ENCODE measurements around the gene UBE2L6. TPM values are rescaled to one million over a fixed set of nuclear protein-coding genes. Genes with fewer than 3 reads are reported as not detected.
A peak's percentile ranks its signal among the peaks of the same experiment; 100 is the strongest.

Gene UBE2L6
- total and polyA plus RNA-seq, 8 donors, result 2.2 to 73.0 (median 40.5) TPM

GRCh38 chr11:57568330-57568766 is 876 bp upstream of the UBE2L6 start:
- H3K36me3 ChIP-seq, result peaks cover 0 to 8% (median 2%) of the 10 kb centered on the region in 4 donors
- peak overlapping the region; percentile 71 to 93 (median 90) for H3K4me3 ChIP-seq
- H3K27me3 ChIP-seq, result no peaks in the 10 kb centered on the region
- DNase-seq, result no peak
- peaks cover 17 to 45% (median 27%) of the 10 kb centered on the region in 4 donors for H3K4me1 ChIP-seq
- intact Hi-C loops (cut with DNase I; ENCODE audit: low total_unique reads), result loop anchor here (2.0 kb wide), 1 partner anchor 72 kb away; no protein-coding TSS in a partner anchor
- 30 to 71% (median 35%) methylated on average over 3 to 6 of the region's 6 CpGs for WGBS, 5 donors
- H3K27ac ChIP-seq, result peak overlapping the region; percentile 76 to 94 (median 88)
- H3K9me3 ChIP-seq, result no peaks in the 10 kb centered on the region
- TF ChIP-seq EP300 (IDR thresholded peaks at IDR 0.05) (no peak), POLR2A (IDR thresholded peaks at IDR 0.05) (no peak), POLR2AphosphoS5 (IDR thresholded peaks at IDR 0.05) (no peak), CTCF (IDR thresholded peaks at IDR 0.05) (peak in 4 of 7 experiments; percentile 82 to 91 (median 87))

GRCh38 chr11:57566905-57567514 is 462 bp downstream of the UBE2L6 start:
- Histone ChIP-seq H3K27me3 (no peaks in the 10 kb centered on the region), H3K4me3 (peak overlapping the region; percentile 71 to 93 (median 90)), H3K27ac (peak overlapping the region; percentile 76 to 94 (median 88)), H3K4me1 (peaks cover 17 to 45% (median 27%) of the 10 kb centered on the region in 4 donors), H3K9me3 (no peaks in the 10 kb centered on the region), H3K36me3 (peaks cover 0 to 12% (median 7%) of the 10 kb centered on the region in 4 donors)
- intact Hi-C loops (cut with DNase I; ENCODE audit: low total_unique reads), result no loop called here
- TF ChIP-seq EP300 (IDR thresholded peaks at IDR 0.05) (no peak), POLR2A (IDR thresholded peaks at IDR 0.05) (no peak), POLR2AphosphoS5 (IDR thresholded peaks at IDR 0.05) (no peak), CTCF (IDR thresholded peaks at IDR 0.05) (no peak)
- DNase-seq, result no peak
- 5 to 9% (median 7%) methylated on average over 12 to 15 of the region's 15 CpGs for WGBS, 5 donors

- peaks cover 0 to 15% (median 8%) of the 10 kb centered on the region in 4 donors for H3K36me3 ChIP-seq
- peak overlapping the region; percentile 71 to 93 (median 90) for H3K4me3 ChIP-seq
- H3K27me3 ChIP-seq, result no peaks in the 10 kb centered on the region
- intact Hi-C loops (cut with DNase I; ENCODE audit: low total_unique reads), result no loop called here
- no peaks in the 10 kb centered on the region for H3K9me3 ChIP-seq
- TF ChIP-seq CTCF (IDR thresholded peaks at IDR 0.05), result no peak
- no peak for TF ChIP-seq POLR2A (IDR thresholded peaks at IDR 0.05)
- TF ChIP-seq EP300 (IDR thresholded peaks at IDR 0.05), result no peak
- TF ChIP-seq POLR2AphosphoS5 (IDR thresholded peaks at IDR 0.05), result peak; percentile 48 to 74 (median 53)
- H3K4me1 ChIP-seq, result peaks cover 17 to 49% (median 27%) of the 10 kb centered on the region in 4 donors
- WGBS, 5 donors, result 19 to 46% (median 29%) methylated on average over 4 of the region's 4 CpGs
- peak overlapping the region; percentile 76 to 94 (median 88) for H3K27ac ChIP-seq
- DNase-seq, result peak; percentile 59 to 81
These were observed 1.2 kb downstream of the UBE2L6 start for GRCh38 chr11:57566005-57566904.

- Histone ChIP-seq H3K27ac (no peak overlapping the region), H3K9me3 (no peaks in the 10 kb centered on the region), H3K36me3 (peaks cover 7 to 43% (median 37%) of the 10 kb centered on the region in 4 donors), H3K27me3 (no peaks in the 10 kb centered on the region), H3K4me1 (peaks cover 11 to 30% (median 19%) of the 10 kb centered on the region in 4 donors), H3K4me3 (no peak overlapping the region)
- TF ChIP-seq CTCF (IDR thresholded peaks at IDR 0.05) (no peak), POLR2AphosphoS5 (IDR thresholded peaks at IDR 0.05) (no peak), EP300 (IDR thresholded peaks at IDR 0.05) (no peak), POLR2A (IDR thresholded peaks at IDR 0.05) (no peak)
- intact Hi-C loops (cut with DNase I; ENCODE audit: low total_unique reads), result no loop called here
- WGBS, 5 donors, result 70 to 84% (median 80%) methylated on average over 4 of the region's 4 CpGs
- DNase-seq, result no peak
These were observed 4.9 kb downstream of the UBE2L6 start for GRCh38 chr11:57562596-57562995.

All from stomach (tissue), 9 donors.